Measurements from ENCODE around the gene CCDC97.

DNA sequence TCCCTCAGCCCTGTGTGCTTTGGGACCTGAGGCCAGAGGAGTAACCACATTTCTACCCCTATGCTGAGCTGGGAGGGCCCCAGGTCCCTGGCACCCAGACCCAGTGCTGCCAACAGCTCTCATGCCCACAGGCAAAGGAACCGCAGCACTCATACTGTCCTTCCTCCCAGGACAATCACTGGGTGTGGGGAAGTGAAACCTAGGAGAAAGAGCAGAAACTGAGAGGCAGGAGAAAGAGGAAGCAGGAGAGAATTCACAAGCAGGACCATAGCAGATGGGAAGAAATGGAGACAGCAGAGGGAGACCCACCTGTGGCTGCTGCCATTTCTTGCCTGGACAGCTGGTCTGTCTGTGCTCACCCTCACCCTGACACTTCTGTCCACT is 18.9 kb downstream of the CCDC97 start:
- TF ChIP-seq, protein P1, sequence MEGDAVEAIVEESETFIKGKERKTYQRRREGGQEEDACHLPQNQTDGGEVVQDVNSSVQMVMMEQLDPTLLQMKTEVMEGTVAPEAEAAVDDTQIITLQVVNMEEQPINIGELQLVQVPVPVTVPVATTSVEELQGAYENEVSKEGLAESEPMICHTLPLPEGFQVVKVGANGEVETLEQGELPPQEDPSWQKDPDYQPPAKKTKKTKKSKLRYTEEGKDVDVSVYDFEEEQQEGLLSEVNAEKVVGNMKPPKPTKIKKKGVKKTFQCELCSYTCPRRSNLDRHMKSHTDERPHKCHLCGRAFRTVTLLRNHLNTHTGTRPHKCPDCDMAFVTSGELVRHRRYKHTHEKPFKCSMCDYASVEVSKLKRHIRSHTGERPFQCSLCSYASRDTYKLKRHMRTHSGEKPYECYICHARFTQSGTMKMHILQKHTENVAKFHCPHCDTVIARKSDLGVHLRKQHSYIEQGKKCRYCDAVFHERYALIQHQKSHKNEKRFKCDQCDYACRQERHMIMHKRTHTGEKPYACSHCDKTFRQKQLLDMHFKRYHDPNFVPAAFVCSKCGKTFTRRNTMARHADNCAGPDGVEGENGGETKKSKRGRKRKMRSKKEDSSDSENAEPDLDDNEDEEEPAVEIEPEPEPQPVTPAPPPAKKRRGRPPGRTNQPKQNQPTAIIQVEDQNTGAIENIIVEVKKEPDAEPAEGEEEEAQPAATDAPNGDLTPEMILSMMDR (IDR thresholded peaks at IDR 0.05; ENCODE audit: low read length): no peak
- TF ChIP-seq EZH2 (optimal IDR thresholded peaks at IDR 0.05; ENCODE audit: low read depth, low read length) (no peak), EZH2phosphoT487 (IDR thresholded peaks at IDR 0.05; ENCODE audit: low read length) (no peak)
